ENCODE measurements around the gene DHCR24.

DHCR24 gene

GRCh38 chr1:54839824-54840223 lies 47.2 kb downstream of the DHCR24 start:
- Mint-ChIP-seq H3K36me3 (ENCODE audit: insufficient read depth) (no peaks in the 10 kb centered on the region), H3K27me3 (no peaks in the 10 kb centered on the region), H3K9me3 (no peaks in the 10 kb centered on the region), H3K27ac (no peak overlapping the region), H3K4me3 (no peak overlapping the region), H3K4me1 (ENCODE audit: low read depth in 2 of 2) (no peaks in the 10 kb centered on the region)
- DNase-seq (no peak), ATAC-seq (replicated peaks) (no peak)

- Mint-ChIP-seq H3K4me3 (no peak overlapping the region), H3K36me3 (ENCODE audit: insufficient read depth) (no peaks in the 10 kb centered on the region), H3K4me1 (ENCODE audit: low read depth in 2 of 2) (no peaks in the 10 kb centered on the region), H3K9me3 (no peaks in the 10 kb centered on the region), H3K27me3 (no peaks in the 10 kb centered on the region), H3K27ac (no peak overlapping the region)
- ATAC-seq (replicated peaks) (no peak), DNase-seq (no peak)
Observed at GRCh38 chr1:54838565-54839180, 48.3 kb downstream of the DHCR24 start.

GRCh38 chr1:54837002-54837853 lies 49.8 kb downstream of the DHCR24 start:
- no peak for ATAC-seq (replicated peaks)
- H3K4me1 Mint-ChIP-seq (ENCODE audit: low read depth in 2 of 2), result no peaks in the 10 kb centered on the region
- H3K9me3 Mint-ChIP-seq, result no peaks in the 10 kb centered on the region
- no peak overlapping the region for H3K27ac Mint-ChIP-seq
- no peak for DNase-seq
- no peaks in the 10 kb centered on the region for H3K27me3 Mint-ChIP-seq
- H3K4me3 Mint-ChIP-seq, result no peak overlapping the region
- H3K36me3 Mint-ChIP-seq (ENCODE audit: insufficient read depth), result no peaks in the 10 kb centered on the region

- DNase-seq (no peak), ATAC-seq (replicated peaks) (no peak)
- Mint-ChIP-seq H3K4me1 (ENCODE audit: low read depth in 2 of 2) (no peaks in the 10 kb centered on the region), H3K27me3 (no peaks in the 10 kb centered on the region), H3K9me3 (no peaks in the 10 kb centered on the region), H3K4me3 (no peak overlapping the region), H3K36me3 (ENCODE audit: insufficient read depth) (no peaks in the 10 kb centered on the region), H3K27ac (peak overlapping the region in 1 of 2 donors; percentile 59)
Observed at GRCh38 chr1:54836594-54836993, 50.4 kb downstream of the DHCR24 start.

GRCh38 chr1:54835970-54836369 lies 51.0 kb downstream of the DHCR24 start:
- ATAC-seq (replicated peaks) (no peak), DNase-seq (no peak)
- H3K27ac Mint-ChIP-seq, result peak overlapping the region in 1 of 2 donors; percentile 15
- no peak overlapping the region for H3K4me3 Mint-ChIP-seq
- no peaks in the 10 kb centered on the region for H3K27me3 Mint-ChIP-seq
- no peaks in the 10 kb centered on the region for H3K9me3 Mint-ChIP-seq
- no peaks in the 10 kb centered on the region for H3K4me1 Mint-ChIP-seq (ENCODE audit: low read depth in 2 of 2)
- H3K36me3 Mint-ChIP-seq (ENCODE audit: insufficient read depth), result peaks cover 2% of the 10 kb centered on the region

GRCh38 chr1:54835131-54835898 lies 51.7 kb downstream of the DHCR24 start:
- Mint-ChIP-seq H3K4me3 (no peak overlapping the region), H3K27me3 (no peaks in the 10 kb centered on the region), H3K36me3 (ENCODE audit: insufficient read depth) (peaks cover 8% of the 10 kb centered on the region), H3K9me3 (no peaks in the 10 kb centered on the region), H3K4me1 (ENCODE audit: low read depth in 2 of 2) (no peaks in the 10 kb centered on the region), H3K27ac (peak overlapping the region in 1 of 2 donors; percentile 15)
- ATAC-seq (replicated peaks) (no peak), DNase-seq (no peak)

- Mint-ChIP-seq H3K4me3 (no peak overlapping the region), H3K27me3 (no peaks in the 10 kb centered on the region), H3K27ac (no peak overlapping the region), H3K36me3 (ENCODE audit: insufficient read depth) (peaks cover 11% of the 10 kb centered on the region), H3K9me3 (no peaks in the 10 kb centered on the region), H3K4me1 (ENCODE audit: low read depth in 2 of 2) (no peaks in the 10 kb centered on the region)
- no peak for ATAC-seq (replicated peaks)
- no peak for DNase-seq
Observed at GRCh38 chr1:54834007-54834541, 52.9 kb downstream of the DHCR24 start.

- H3K4me1 Mint-ChIP-seq (ENCODE audit: low read depth in 2 of 2), result no peaks in the 10 kb centered on the region
- no peak for DNase-seq
- H3K4me3 Mint-ChIP-seq, result no peak overlapping the region
- H3K27ac Mint-ChIP-seq, result no peak overlapping the region
- peaks cover 14% of the 10 kb centered on the region for H3K36me3 Mint-ChIP-seq (ENCODE audit: insufficient read depth)
- ATAC-seq (replicated peaks), result no peak
- H3K9me3 Mint-ChIP-seq, result no peaks in the 10 kb centered on the region
- H3K27me3 Mint-ChIP-seq, result no peaks in the 10 kb centered on the region
Observed at GRCh38 chr1:54833121-54833520, 53.9 kb downstream of the DHCR24 start.

- H3K4me3 Mint-ChIP-seq, result no peak overlapping the region
- peaks cover 29% of the 10 kb centered on the region for H3K36me3 Mint-ChIP-seq (ENCODE audit: insufficient read depth)
- H3K27ac Mint-ChIP-seq, result no peak overlapping the region
- H3K9me3 Mint-ChIP-seq, result peaks cover 4 to 12% of the 10 kb centered on the region in 2 donors
- H3K4me1 Mint-ChIP-seq (ENCODE audit: low read depth in 2 of 2), result no peaks in the 10 kb centered on the region
- no peaks in the 10 kb centered on the region for H3K27me3 Mint-ChIP-seq
- DNase-seq, result no peak
- no peak for ATAC-seq (replicated peaks)
Observed at GRCh38 chr1:54826226-54826816, 60.7 kb downstream of the DHCR24 start.

- Mint-ChIP-seq H3K27ac (no peak overlapping the region), H3K36me3 (ENCODE audit: insufficient read depth) (peaks cover 29% of the 10 kb centered on the region), H3K27me3 (no peaks in the 10 kb centered on the region), H3K9me3 (peaks cover 4 to 12% of the 10 kb centered on the region in 2 donors), H3K4me3 (no peak overlapping the region), H3K4me1 (ENCODE audit: low read depth in 2 of 2) (no peaks in the 10 kb centered on the region)
- DNase-seq (no peak), ATAC-seq (replicated peaks) (no peak)
Observed at GRCh38 chr1:54825696-54826095, 61.3 kb downstream of the DHCR24 start.

- no peak overlapping the region for H3K27ac Mint-ChIP-seq
- H3K27me3 Mint-ChIP-seq, result no peaks in the 10 kb centered on the region
- H3K36me3 Mint-ChIP-seq (ENCODE audit: insufficient read depth), result peaks cover 20% of the 10 kb centered on the region
Observed at GRCh38 chr1:54823670-54824069, 63.3 kb downstream of the DHCR24 start.

GRCh38 chr1:54819733-54820132 lies 67.3 kb downstream of the DHCR24 start:
- H3K4me3 Mint-ChIP-seq, result no peak overlapping the region
- no peak for DNase-seq
- peaks cover 19% of the 10 kb centered on the region for H3K36me3 Mint-ChIP-seq (ENCODE audit: insufficient read depth)
- no peak for ATAC-seq (replicated peaks)
- H3K9me3 Mint-ChIP-seq, result peaks cover 0 to 11% of the 10 kb centered on the region in 2 donors
- no peaks in the 10 kb centered on the region for H3K27me3 Mint-ChIP-seq
- H3K27ac Mint-ChIP-seq, result peak overlapping the region in 1 of 2 donors; percentile 84
- peaks cover 0 to 4% of the 10 kb centered on the region in 2 donors for H3K4me1 Mint-ChIP-seq (ENCODE audit: low read depth in 2 of 2)

More at GRCh38 chr1:54823670-54824069, 63.3 kb downstream of the DHCR24 start:
- Mint-ChIP-seq H3K9me3 (peaks cover 4 to 12% of the 10 kb centered on the region in 2 donors), H3K4me1 (ENCODE audit: low read depth in 2 of 2) (no peaks in the 10 kb centered on the region), H3K4me3 (no peak overlapping the region)
- DNase-seq (no peak), ATAC-seq (replicated peaks) (no peak)

GRCh38 chr1:54819195-54819536 lies 67.8 kb downstream of the DHCR24 start:
- Mint-ChIP-seq H3K9me3 (peaks cover 0 to 7% of the 10 kb centered on the region in 2 donors), H3K27me3 (no peaks in the 10 kb centered on the region), H3K27ac (peak overlapping the region; percentile 11 to 92), H3K36me3 (ENCODE audit: insufficient read depth) (peaks cover 15% of the 10 kb centered on the region), H3K4me1 (ENCODE audit: low read depth in 2 of 2) (peaks cover 0 to 4% of the 10 kb centered on the region in 2 donors), H3K4me3 (no peak overlapping the region)
- ATAC-seq (replicated peaks) (no peak), DNase-seq (no peak)

Data from effector memory CD8-positive, alpha-beta T cell (primary cell).